HEK293 (cell line): ENCODE measurements around the gene RNF138.

Source experiments
- CTCF ChIA-PET: fragments of 350-600 bp; formaldehyde crosslinking; extraction: SDS; loops from one replicate; lab custom pipeline; 2021; ENCODE audit warnings: antibody characterized with exemption; lab: Yijun Ruan, JAX
- POLR2A ChIA-PET: fragments of 300-600 bp; formaldehyde crosslinking; extraction: SDS; loops from one replicate; lab custom pipeline; 2020; ENCODE audit warnings: antibody characterized with exemption, inconsistent platforms; lab: Yijun Ruan, JAX
- H3K27ac ChIP-seq: fragments of 200-500 bp; sonication (Bioruptor generic); 2 replicates; pipeline ENCODE4 v1.5.1; 2014; ENCODE audit warnings: low read depth, low read length, control low read depth, inconsistent platforms; ENCODE audit errors: extremely low read depth
- H3K36me3 ChIP-seq, 2 experiments: fragments of 200-500 bp in 1 of 2; sonication (Bioruptor generic) in 1 of 2; 1 replicate in 1 of 2; 2 replicates in 1 of 2; pipeline ENCODE4 v1.5.1; 2014 to 2017; ENCODE audit warnings: inconsistent platforms in 2 of 2, low read length in 2 of 2; ENCODE audit not compliant: control insufficient read depth in 2 of 2, insufficient read depth in 1 of 2
- H3K4me1 ChIP-seq: fragments of 200-500 bp; sonication (Bioruptor generic); 2 replicates; pipeline ENCODE4 v1.5.1; 2014; ENCODE audit warnings: mild to moderate bottlenecking, low read length, inconsistent platforms; ENCODE audit not compliant: control insufficient read depth, insufficient read depth
- H3K4me3 ChIP-seq: 2 replicates; pipeline ENCODE4 v1.5.1; 2011; ENCODE audit warnings: low read depth, mild to moderate bottlenecking, control low read depth, low read length, moderate library complexity
- H3K9me3 ChIP-seq: fragments of 200-500 bp; sonication (Bioruptor generic); 2 replicates; pipeline ENCODE4 v1.5.1; 2014; ENCODE audit warnings: low read depth, low read length, inconsistent platforms; ENCODE audit not compliant: control insufficient read depth, insufficient read depth
- BCL11A ChIP-seq: fragments of 450-650 bp; formaldehyde crosslinking; IDR thresholded peaks from 2 replicates; pipeline ENCODE4 v1.5.1; 2016; ENCODE audit warnings: low read depth, missing biosample characterization, missing genetic modification characterization
- BCL11B ChIP-seq: fragments of 450-650 bp; formaldehyde crosslinking; IDR thresholded peaks from 2 replicates; pipeline ENCODE4 v1.5.1; 2016; ENCODE audit warnings: low read depth, missing biosample characterization, missing genetic modification characterization
- EGR2 ChIP-seq: fragments of 450-650 bp; formaldehyde crosslinking; IDR thresholded peaks from 2 replicates; pipeline ENCODE4 v1.5.1; 2016; ENCODE audit warnings: low read depth, missing biosample characterization, missing genetic modification characterization
- IKZF3 ChIP-seq: fragments of 450-650 bp; IDR thresholded peaks from 2 replicates; pipeline ENCODE4 v1.5.0; 2018; ENCODE audit warnings: missing biosample characterization, mild to moderate bottlenecking, missing genetic modification characterization, moderate library complexity
- KLF1 ChIP-seq: fragments of 450-650 bp; formaldehyde crosslinking; IDR thresholded peaks from 2 replicates; pipeline ENCODE4 v1.5.1; 2016; ENCODE audit warnings: missing biosample characterization, missing genetic modification characterization
- KLF16 ChIP-seq: fragments of 450-650 bp; formaldehyde crosslinking; IDR thresholded peaks from 2 replicates; pipeline ENCODE4 v1.5.1; 2017; ENCODE audit warnings: missing biosample characterization, missing genetic modification characterization
- KLF8 ChIP-seq: fragments of 450-650 bp; formaldehyde crosslinking; IDR thresholded peaks from 2 replicates; pipeline ENCODE4 v1.5.1; 2016; ENCODE audit warnings: missing biosample characterization, missing genetic modification characterization
- MYNN ChIP-seq: fragments of 450-650 bp; formaldehyde crosslinking; IDR thresholded peaks from 2 replicates; pipeline ENCODE4 v1.5.1; 2016; ENCODE audit warnings: missing biosample characterization, missing genetic modification characterization, borderline replicate concordance
- SALL2 ChIP-seq: fragments of 450-650 bp; formaldehyde crosslinking; IDR thresholded peaks from 2 replicates; pipeline ENCODE4 v1.5.0; 2017; ENCODE audit warnings: missing biosample characterization, mild to moderate bottlenecking, missing genetic modification characterization, borderline replicate concordance
- ZFP37 ChIP-seq: fragments of 450-650 bp; formaldehyde crosslinking; IDR thresholded peaks from 2 replicates; pipeline ENCODE4 v1.5.1; 2016; ENCODE audit warnings: missing biosample characterization, missing genetic modification characterization
- ZFP41 ChIP-seq: fragments of 450-650 bp; formaldehyde crosslinking; IDR thresholded peaks from 2 replicates; pipeline ENCODE4 v1.5.1; 2016; ENCODE audit warnings: missing biosample characterization, missing genetic modification characterization, borderline replicate concordance
- ZNF10 ChIP-seq: fragments of 450-650 bp; formaldehyde crosslinking; IDR thresholded peaks from 2 replicates; pipeline ENCODE4 v1.5.1; 2017; ENCODE audit warnings: missing biosample characterization, missing genetic modification characterization
- ZNF114 ChIP-seq: fragments of 450-650 bp; formaldehyde crosslinking; IDR thresholded peaks from 2 replicates; pipeline ENCODE4 v1.5.0; 2017; ENCODE audit warnings: missing biosample characterization, missing genetic modification characterization
- ZNF157 ChIP-seq: fragments of 450-650 bp; formaldehyde crosslinking; IDR thresholded peaks from 2 replicates; pipeline ENCODE4 v1.5.1; 2016; ENCODE audit warnings: missing biosample characterization, missing genetic modification characterization
- ZNF19 ChIP-seq: fragments of 450-650 bp; formaldehyde crosslinking; IDR thresholded peaks from 2 replicates; pipeline ENCODE4; 2016; ENCODE audit warnings: missing biosample characterization, missing genetic modification characterization, low read depth
- ZNF2 ChIP-seq: fragments of 450-650 bp; formaldehyde crosslinking; IDR thresholded peaks from 2 replicates; pipeline ENCODE4 v1.5.1; 2016; ENCODE audit warnings: missing biosample characterization, missing genetic modification characterization
- ZNF214 ChIP-seq: fragments of 450-650 bp; formaldehyde crosslinking; IDR thresholded peaks from 2 replicates; pipeline ENCODE4 v1.5.1; 2017; ENCODE audit warnings: missing biosample characterization, mild to moderate bottlenecking, missing genetic modification characterization, borderline replicate concordance
- ZNF311 ChIP-seq: fragments of 450-650 bp; formaldehyde crosslinking; IDR thresholded peaks from 2 replicates; pipeline ENCODE4 v1.5.1; 2017; ENCODE audit warnings: missing biosample characterization, missing genetic modification characterization, borderline replicate concordance
- ZNF341 ChIP-seq: fragments of 450-650 bp; formaldehyde crosslinking; IDR thresholded peaks from 2 replicates; pipeline ENCODE4; 2016; ENCODE audit warnings: low read depth, missing biosample characterization, missing genetic modification characterization
- ZNF423 ChIP-seq: fragments of 450-650 bp; formaldehyde crosslinking; IDR thresholded peaks from 2 replicates; pipeline ENCODE4 v1.5.1; 2016; ENCODE audit warnings: missing biosample characterization, missing genetic modification characterization
- ZNF473 ChIP-seq: fragments of 450-650 bp; formaldehyde crosslinking; IDR thresholded peaks from 2 replicates; pipeline ENCODE4 v1.5.1; 2017; ENCODE audit warnings: missing biosample characterization, missing genetic modification characterization
- ZNF548 ChIP-seq: fragments of 450-650 bp; formaldehyde crosslinking; IDR thresholded peaks from 2 replicates; pipeline ENCODE4 v1.5.1; 2016; ENCODE audit warnings: missing biosample characterization, missing genetic modification characterization
- ZNF585B ChIP-seq: fragments of 450-650 bp; formaldehyde crosslinking; IDR thresholded peaks from 2 replicates; pipeline ENCODE4 v1.5.1; 2016; ENCODE audit warnings: missing biosample characterization, missing genetic modification characterization
- ZNF837 ChIP-seq: fragments of 450-650 bp; formaldehyde crosslinking; IDR thresholded peaks from 2 replicates; pipeline ENCODE4 v1.5.1; 2016; ENCODE audit warnings: missing biosample characterization, missing genetic modification characterization
- ZSCAN30 ChIP-seq: fragments of 450-650 bp; IDR thresholded peaks from 2 replicates; pipeline ENCODE4 v1.5.1; 2018; ENCODE audit warnings: missing biosample characterization, mild to moderate bottlenecking, missing genetic modification characterization, moderate library complexity
- TF ChIP-seq, protein P1 (sequence below): fragments of 450-650 bp; formaldehyde crosslinking; IDR thresholded peaks from 2 replicates; pipeline ENCODE4 v1.5.1; 2016; ENCODE audit warnings: missing biosample characterization, missing genetic modification characterization
- TF ChIP-seq, protein P2 (sequence below): fragments of 450-650 bp; formaldehyde crosslinking; conservative IDR thresholded peaks from 2 replicates; pipeline ENCODE4 v1.5.1; 2016; ENCODE audit warnings: low read depth, missing biosample characterization, missing genetic modification characterization
- TF ChIP-seq, protein P3 (sequence below): fragments of 450-650 bp; formaldehyde crosslinking; IDR thresholded peaks from 2 replicates; pipeline ENCODE4 v1.5.1; 2016; ENCODE audit warnings: missing biosample characterization, missing genetic modification characterization

Gene RNF138, protein sequence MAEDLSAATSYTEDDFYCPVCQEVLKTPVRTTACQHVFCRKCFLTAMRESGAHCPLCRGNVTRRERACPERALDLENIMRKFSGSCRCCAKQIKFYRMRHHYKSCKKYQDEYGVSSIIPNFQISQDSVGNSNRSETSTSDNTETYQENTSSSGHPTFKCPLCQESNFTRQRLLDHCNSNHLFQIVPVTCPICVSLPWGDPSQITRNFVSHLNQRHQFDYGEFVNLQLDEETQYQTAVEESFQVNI

DNA sequence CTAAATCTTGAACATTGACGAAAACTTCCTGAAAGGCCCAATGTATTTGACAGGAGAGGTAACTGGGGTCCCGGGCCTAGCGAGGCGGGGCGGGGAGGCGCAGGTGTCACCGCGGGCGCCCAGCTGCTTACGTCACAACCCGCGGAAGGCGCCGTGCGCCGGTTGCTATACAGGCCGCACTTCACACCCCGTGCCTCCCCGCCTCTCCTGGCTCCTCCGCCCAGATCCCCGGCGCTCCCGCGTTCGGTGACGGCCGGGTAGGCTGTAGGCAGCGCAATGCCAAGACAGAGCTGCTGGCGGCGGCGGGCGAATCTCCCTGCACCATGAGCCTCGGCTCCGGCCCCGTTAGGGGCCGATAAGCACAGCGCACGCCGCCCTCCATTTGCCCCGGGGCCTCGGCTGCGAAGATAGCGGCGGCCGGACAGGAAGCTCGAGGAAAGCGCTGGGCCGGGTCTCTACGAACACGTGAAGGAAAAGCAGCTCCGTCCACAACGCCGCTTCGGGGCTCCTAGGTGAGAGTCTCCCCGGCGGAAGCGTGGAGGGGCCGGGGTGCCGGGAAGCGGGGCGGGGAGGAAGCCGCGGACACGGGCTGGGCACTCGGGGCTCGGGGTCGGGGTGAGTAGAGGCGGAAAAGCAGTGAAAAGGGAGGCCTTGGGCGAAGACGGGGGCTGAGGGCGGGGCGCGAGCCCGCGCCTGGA is at the start of gene RNF138:
Gene RNF138, plus strand, starts transcription at position 151 of the 698 bp plus-strand sequence. CDS start 903 bp downstream, outside the sequence.
- Histone ChIP-seq H3K4me1 (peaks cover 4% of the 10 kb centered on the region; the same call in 1 of the 2 replicates), H3K9me3 (no peaks in the 10 kb centered on the region), H3K36me3 (peaks cover 0 to 23% of the 10 kb centered on the region in 2 experiments; a peak in 2 of 3 replicates), H3K27ac (peak within 1 kb of the TSS; percentile 97), H3K4me3 (peak within 1 kb of the TSS; percentile 90)
- ChIA-PET CTCF (interaction anchor here (0.6 to 1.2 kb wide), 3 partner anchors 19 to 100 kb away, joined by 3 read pairs; no protein-coding TSS in a partner anchor), POLR2A (interaction anchor here (0.6 to 2.3 kb wide), 7 partner anchors 10 to 460 kb away, joined by 3 to 20 read pairs (median 6); partner anchors contain the start of genes RNF125 and TRAPPC8)
- TF ChIP-seq KLF1 (tag by site-specific recombination) (no peak), KLF16 (tag by site-specific recombination) (peak; percentile 36; the same call in 1 of the 2 replicates), ZNF2 (peak; percentile 43; the same call in 1 of the 2 replicates), BCL11B (tag by site-specific recombination) (no peak), BCL11A (tag by site-specific recombination) (no peak), ZNF473 (tag by site-specific recombination) (no peak), IKZF3 (tag by site-specific recombination) (0 out of 2 replicates have a peak, but pooled peaks have one; percentile 28), ZNF214 (no peak), MYNN (tag by site-specific recombination) (no peak), KLF8 (no peak), ZNF114 (tag by site-specific recombination) (no peak), ZNF585B (no peak), ZNF341 (tag by site-specific recombination) (peak; percentile 55; the same call in 1 of the 2 replicates), ZNF157 (no peak), ZFP41 (tag by site-specific recombination) (no peak), ZSCAN30 (tag by site-specific recombination) (peak; percentile 96), ZNF311 (tag by site-specific recombination) (no peak), SALL2 (no peak), ZNF548 (tag by site-specific recombination) (no peak), ZNF423 (tag by site-specific recombination) (no peak), ZFP37 (tag by site-specific recombination) (peak; percentile 94), EGR2 (tag by site-specific recombination) (no peak), ZNF10 (tag by site-specific recombination) (no peak), ZNF837 (tag by site-specific recombination) (no peak), ZNF19 (tag by site-specific recombination) (no peak)
- TF ChIP-seq, protein P1, sequence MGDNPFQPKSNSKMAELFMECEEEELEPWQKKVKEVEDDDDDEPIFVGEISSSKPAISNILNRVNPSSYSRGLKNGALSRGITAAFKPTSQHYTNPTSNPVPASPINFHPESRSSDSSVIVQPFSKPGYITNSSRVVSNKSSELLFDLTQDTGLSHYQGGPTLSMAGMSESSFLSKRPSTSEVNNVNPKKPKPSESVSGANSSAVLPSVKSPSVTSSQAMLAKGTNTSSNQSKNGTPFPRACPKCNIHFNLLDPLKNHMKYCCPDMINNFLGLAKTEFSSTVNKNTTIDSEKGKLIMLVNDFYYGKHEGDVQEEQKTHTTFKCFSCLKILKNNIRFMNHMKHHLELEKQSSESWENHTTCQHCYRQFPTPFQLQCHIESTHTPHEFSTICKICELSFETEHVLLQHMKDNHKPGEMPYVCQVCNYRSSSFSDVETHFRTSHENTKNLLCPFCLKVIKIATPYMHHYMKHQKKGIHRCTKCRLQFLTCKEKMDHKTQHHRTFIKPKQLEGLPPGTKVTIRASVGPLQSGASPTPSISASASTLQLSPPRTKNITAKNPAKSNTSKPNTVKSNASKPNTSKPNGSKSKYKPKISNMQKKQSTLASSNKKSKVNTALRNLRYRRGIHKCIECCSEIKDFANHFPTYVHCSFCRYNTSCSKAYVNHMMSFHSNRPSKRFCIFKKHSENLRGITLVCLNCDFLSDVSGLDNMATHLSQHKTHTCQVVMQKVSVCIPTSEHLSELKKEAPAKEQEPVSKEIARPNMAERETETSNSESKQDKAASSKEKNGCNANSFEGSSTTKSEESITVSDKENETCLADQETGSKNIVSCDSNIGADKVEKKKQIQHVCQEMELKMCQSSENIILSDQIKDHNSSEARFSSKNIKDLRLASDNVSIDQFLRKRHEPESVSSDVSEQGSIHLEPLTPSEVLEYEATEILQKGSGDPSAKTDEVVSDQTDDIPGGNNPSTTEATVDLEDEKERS (tag by site-specific recombination) = no peak
- TF ChIP-seq, protein P2, sequence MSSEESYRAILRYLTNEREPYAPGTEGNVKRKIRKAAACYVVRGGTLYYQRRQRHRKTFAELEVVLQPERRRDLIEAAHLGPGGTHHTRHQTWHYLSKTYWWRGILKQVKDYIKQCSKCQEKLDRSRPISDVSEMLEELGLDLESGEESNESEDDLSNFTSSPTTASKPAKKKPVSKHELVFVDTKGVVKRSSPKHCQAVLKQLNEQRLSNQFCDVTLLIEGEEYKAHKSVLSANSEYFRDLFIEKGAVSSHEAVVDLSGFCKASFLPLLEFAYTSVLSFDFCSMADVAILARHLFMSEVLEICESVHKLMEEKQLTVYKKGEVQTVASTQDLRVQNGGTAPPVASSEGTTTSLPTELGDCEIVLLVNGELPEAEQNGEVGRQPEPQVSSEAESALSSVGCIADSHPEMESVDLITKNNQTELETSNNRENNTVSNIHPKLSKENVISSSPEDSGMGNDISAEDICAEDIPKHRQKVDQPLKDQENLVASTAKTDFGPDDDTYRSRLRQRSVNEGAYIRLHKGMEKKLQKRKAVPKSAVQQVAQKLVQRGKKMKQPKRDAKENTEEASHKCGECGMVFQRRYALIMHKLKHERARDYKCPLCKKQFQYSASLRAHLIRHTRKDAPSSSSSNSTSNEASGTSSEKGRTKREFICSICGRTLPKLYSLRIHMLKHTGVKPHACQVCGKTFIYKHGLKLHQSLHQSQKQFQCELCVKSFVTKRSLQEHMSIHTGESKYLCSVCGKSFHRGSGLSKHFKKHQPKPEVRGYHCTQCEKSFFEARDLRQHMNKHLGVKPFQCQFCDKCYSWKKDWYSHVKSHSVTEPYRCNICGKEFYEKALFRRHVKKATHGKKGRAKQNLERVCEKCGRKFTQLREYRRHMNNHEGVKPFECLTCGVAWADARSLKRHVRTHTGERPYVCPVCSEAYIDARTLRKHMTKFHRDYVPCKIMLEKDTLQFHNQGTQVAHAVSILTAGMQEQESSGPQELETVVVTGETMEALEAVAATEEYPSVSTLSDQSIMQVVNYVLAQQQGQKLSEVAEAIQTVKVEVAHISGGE (tag by site-specific recombination) = peak; percentile 67
- TF ChIP-seq, protein P3, sequence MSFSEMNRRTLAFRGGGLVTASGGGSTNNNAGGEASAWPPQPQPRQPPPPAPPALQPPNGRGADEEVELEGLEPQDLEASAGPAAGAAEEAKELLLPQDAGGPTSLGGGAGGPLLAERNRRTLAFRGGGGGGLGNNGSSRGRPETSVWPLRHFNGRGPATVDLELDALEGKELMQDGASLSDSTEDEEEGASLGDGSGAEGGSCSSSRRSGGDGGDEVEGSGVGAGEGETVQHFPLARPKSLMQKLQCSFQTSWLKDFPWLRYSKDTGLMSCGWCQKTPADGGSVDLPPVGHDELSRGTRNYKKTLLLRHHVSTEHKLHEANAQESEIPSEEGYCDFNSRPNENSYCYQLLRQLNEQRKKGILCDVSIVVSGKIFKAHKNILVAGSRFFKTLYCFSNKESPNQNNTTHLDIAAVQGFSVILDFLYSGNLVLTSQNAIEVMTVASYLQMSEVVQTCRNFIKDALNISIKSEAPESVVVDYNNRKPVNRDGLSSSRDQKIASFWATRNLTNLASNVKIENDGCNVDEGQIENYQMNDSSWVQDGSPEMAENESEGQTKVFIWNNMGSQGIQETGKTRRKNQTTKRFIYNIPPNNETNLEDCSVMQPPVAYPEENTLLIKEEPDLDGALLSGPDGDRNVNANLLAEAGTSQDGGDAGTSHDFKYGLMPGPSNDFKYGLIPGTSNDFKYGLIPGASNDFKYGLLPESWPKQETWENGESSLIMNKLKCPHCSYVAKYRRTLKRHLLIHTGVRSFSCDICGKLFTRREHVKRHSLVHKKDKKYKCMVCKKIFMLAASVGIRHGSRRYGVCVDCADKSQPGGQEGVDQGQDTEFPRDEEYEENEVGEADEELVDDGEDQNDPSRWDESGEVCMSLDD (tag by site-specific recombination) = peak; percentile 72
